Stimulated activated naive CD8-positive, alpha-beta T cell treated with anti-CD3 and anti-CD28 coated beads, Interleukin-15, amount 100 ng/mL, for 72 hours (primary cell): ENCODE data around the gene JMY.
"Not testable (repeated sequence)": the region's sequence is repeated elsewhere in the genome, so short reads cannot be mapped to it uniquely, and the experiment has no call there.

Experiments
- ATAC-seq: fragments of 150-1000 bp; cut with Tn5 transposase; 2 replicates; pipeline ENCODE4 v1.10.0; 2021; ENCODE audit warnings: mild to moderate bottlenecking, moderate library complexity
- DNase-seq, 2 donors: peaks; one replicate each; pipeline ENCODE4 v3.0.0; 2021 to 2022
- H3K27ac Mint-ChIP-seq, 2 donors: one replicate each; pipeline ENCODE4 v1.8.0; 2022; ENCODE audit warnings: mild to moderate bottlenecking in 2 of 2, mixed read lengths in 2 of 2, moderate library complexity in 2 of 2
- H3K27me3 Mint-ChIP-seq: one replicate; pipeline ENCODE4 v1.8.0; 2022; ENCODE audit warnings: mixed read lengths
- H3K4me1 Mint-ChIP-seq: one replicate; pipeline ENCODE4 v1.8.0; 2022; ENCODE audit warnings: mild to moderate bottlenecking, mixed read lengths
- H3K4me3 Mint-ChIP-seq, 2 donors: one replicate each; pipeline ENCODE4 v1.8.0; 2022; ENCODE audit warnings: mild to moderate bottlenecking in 2 of 2, mixed read lengths in 2 of 2, moderate library complexity in 1 of 2
- H3K9me3 Mint-ChIP-seq, 2 donors: one replicate each; pipeline ENCODE4 v1.8.0; 2022; ENCODE audit warnings: mixed read lengths in 2 of 2

The JMY gene

GRCh38 chr5:79227484-79228025, 8.4 kb upstream of the JMY start:
- H3K4me1 Mint-ChIP-seq, result peaks cover 18% of the 10 kb centered on the region
- H3K27ac Mint-ChIP-seq, result peak overlapping the region in 1 of 2 donors; percentile 33
- H3K4me3 Mint-ChIP-seq, result no peak overlapping the region
- ATAC-seq (no peak), DNase-seq (no peak)
- H3K27me3 Mint-ChIP-seq, result no peaks in the 10 kb centered on the region
- no peaks in the 10 kb centered on the region for H3K9me3 Mint-ChIP-seq

GRCh38 chr5:79229357-79230174, 6.4 kb upstream of the JMY start:
- ATAC-seq (peak; percentile 97), DNase-seq (peak in 1 of 2 donors; percentile 78)
- no peaks in the 10 kb centered on the region for H3K27me3 Mint-ChIP-seq
- no peaks in the 10 kb centered on the region for H3K9me3 Mint-ChIP-seq
- peak overlapping the region in 1 of 2 donors; percentile 63 for H3K27ac Mint-ChIP-seq
- peaks cover 18% of the 10 kb centered on the region for H3K4me1 Mint-ChIP-seq
- peak overlapping the region in 1 of 2 donors; percentile 37 for H3K4me3 Mint-ChIP-seq

GRCh38 chr5:79235261-79235633, 684 bp upstream of the JMY start:
- Mint-ChIP-seq H3K9me3 (no peaks in the 10 kb centered on the region), H3K4me1 (peaks cover 20% of the 10 kb centered on the region), H3K27me3 (no peaks in the 10 kb centered on the region), H3K27ac (peak overlapping the region; percentile 100), H3K4me3 (peak overlapping the region; percentile 91 to 97)
- DNase-seq (peak in 1 of 2 donors; percentile 55), ATAC-seq (peak; percentile 71)

- H3K9me3 Mint-ChIP-seq, result no peaks in the 10 kb centered on the region
- DNase-seq (peak; percentile 57 to 59), ATAC-seq (peak; percentile 31)
- H3K27me3 Mint-ChIP-seq, result no peaks in the 10 kb centered on the region
- peaks cover 27% of the 10 kb centered on the region for H3K4me1 Mint-ChIP-seq
- H3K27ac Mint-ChIP-seq, result peak overlapping the region; percentile 93 to 100
- H3K4me3 Mint-ChIP-seq, result peak overlapping the region; percentile 91 to 97
These were observed 535 bp downstream of the JMY start for GRCh38 chr5:79236362-79236969.

- Mint-ChIP-seq H3K27ac (peak overlapping the region; percentile 97), H3K27me3 (no peaks in the 10 kb centered on the region), H3K9me3 (no peaks in the 10 kb centered on the region), H3K4me3 (peak overlapping the region; percentile 91 to 97), H3K4me1 (peaks cover 34% of the 10 kb centered on the region)
- DNase-seq (peak; percentile 60 to 66), ATAC-seq (peak; percentile 34)
These were observed 1.2 kb downstream of the JMY start for GRCh38 chr5:79236970-79237739.

GRCh38 chr5:79237740-79238560, 2.0 kb downstream of the JMY start:
- ATAC-seq (peak; percentile 1), DNase-seq (no peak)
- Mint-ChIP-seq H3K4me1 (peaks cover 42% of the 10 kb centered on the region), H3K27me3 (no peaks in the 10 kb centered on the region), H3K27ac (peak overlapping the region; percentile 97), H3K4me3 (peak overlapping the region; percentile 91 to 97), H3K9me3 (no peaks in the 10 kb centered on the region)

GRCh38 chr5:79240561-79240960, 4.6 kb downstream of the JMY start:
- ATAC-seq (no peak), DNase-seq (no peak)
- Mint-ChIP-seq H3K4me3 (peak overlapping the region; percentile 63 to 97), H3K27me3 (no peaks in the 10 kb centered on the region), H3K4me1 (peaks cover 68% of the 10 kb centered on the region), H3K9me3 (no peaks in the 10 kb centered on the region), H3K27ac (no peak overlapping the region)

GRCh38 chr5:79241535-79241979, 5.6 kb downstream of the JMY start:
- ATAC-seq, result no peak
- H3K4me1 Mint-ChIP-seq, result peaks cover 76% of the 10 kb centered on the region
- H3K4me3 Mint-ChIP-seq, result peak overlapping the region in 1 of 2 donors; percentile 97
- no peak overlapping the region for H3K27ac Mint-ChIP-seq
- no peak for DNase-seq
- H3K27me3 Mint-ChIP-seq, result no peaks in the 10 kb centered on the region
- H3K9me3 Mint-ChIP-seq, result no peaks in the 10 kb centered on the region

- H3K4me1 Mint-ChIP-seq, result peaks cover 76% of the 10 kb centered on the region
- no peak overlapping the region for H3K27ac Mint-ChIP-seq
- no peak for DNase-seq
- no peaks in the 10 kb centered on the region for H3K9me3 Mint-ChIP-seq
- peak overlapping the region; percentile 26 to 97 for H3K4me3 Mint-ChIP-seq
- H3K27me3 Mint-ChIP-seq, result no peaks in the 10 kb centered on the region
- no peak for ATAC-seq
These were observed 6.5 kb downstream of the JMY start for GRCh38 chr5:79242242-79243039.

- H3K4me1 Mint-ChIP-seq, result peaks cover 70% of the 10 kb centered on the region
- no peak overlapping the region for H3K27ac Mint-ChIP-seq
- no peak overlapping the region for H3K4me3 Mint-ChIP-seq
- no peaks in the 10 kb centered on the region for H3K27me3 Mint-ChIP-seq
- no peak for ATAC-seq
- no peaks in the 10 kb centered on the region for H3K9me3 Mint-ChIP-seq
- no peak for DNase-seq
These were observed 7.3 kb downstream of the JMY start for GRCh38 chr5:79243224-79243623.

- ATAC-seq, DNase-seq, H3K27me3 Mint-ChIP-seq, H3K4me3 Mint-ChIP-seq, H3K9me3 Mint-ChIP-seq, H3K27ac Mint-ChIP-seq: not testable (repeated sequence)
- H3K4me1 Mint-ChIP-seq, result peaks cover 67% of the 10 kb centered on the region
These were observed 18.1 kb downstream of the JMY start for GRCh38 chr5:79254067-79254466.

- H3K27me3 Mint-ChIP-seq, result no peaks in the 10 kb centered on the region
- H3K27ac Mint-ChIP-seq, result peak overlapping the region in 1 of 2 donors; percentile 80
- peaks cover 0 to 7% of the 10 kb centered on the region in 2 donors for H3K9me3 Mint-ChIP-seq
- H3K4me1 Mint-ChIP-seq, result peaks cover 57% of the 10 kb centered on the region
- ATAC-seq (peak; percentile 92), DNase-seq (peak; percentile 17 to 68)
- no peak overlapping the region for H3K4me3 Mint-ChIP-seq
These were observed 20.0 kb downstream of the JMY start for GRCh38 chr5:79255786-79256557.

GRCh38 chr5:79256563-79256962, 20.6 kb downstream of the JMY start:
- ATAC-seq (no peak), DNase-seq (no peak)
- no peak overlapping the region for H3K4me3 Mint-ChIP-seq
- no peak overlapping the region for H3K27ac Mint-ChIP-seq
- H3K27me3 Mint-ChIP-seq, result no peaks in the 10 kb centered on the region
- peaks cover 57% of the 10 kb centered on the region for H3K4me1 Mint-ChIP-seq
- H3K9me3 Mint-ChIP-seq, result peaks cover 0 to 7% of the 10 kb centered on the region in 2 donors
